Measurements from ENCODE around the gene COL7A1. TPM values are rescaled to one million over a fixed set of nuclear protein-coding genes. Genes with fewer than 3 reads are reported as not detected.
A peak's percentile ranks its signal among the peaks of the same experiment; 100 is the strongest.

The COL7A1 gene
- total RNA-seq, 4 donors from 2014 or later: 159 to 393 (median 199) TPM

DNA sequence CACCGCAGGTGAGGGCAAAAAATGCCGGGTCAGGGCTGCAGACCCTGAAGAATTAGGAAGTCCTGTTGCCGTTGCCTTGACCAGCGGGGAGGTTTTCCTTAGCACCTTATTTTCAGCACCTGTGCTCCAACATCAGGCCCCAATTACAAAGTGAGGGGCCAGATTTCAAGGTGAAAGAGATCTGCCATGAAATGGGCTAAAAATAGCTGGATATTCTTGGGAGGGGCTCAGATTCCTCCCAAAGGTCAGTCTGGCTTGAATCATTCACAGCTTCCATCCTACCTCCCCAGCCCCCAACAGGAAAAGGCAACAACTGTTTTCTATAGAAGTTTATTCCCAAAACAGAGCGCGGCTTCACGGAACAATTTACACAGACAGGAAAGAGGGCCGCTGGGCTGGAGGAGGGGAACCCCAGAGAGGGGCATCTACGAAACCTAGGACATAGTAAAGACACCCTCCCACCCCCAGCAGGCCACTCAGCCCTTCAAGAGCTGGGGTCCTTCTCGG lies 41.1 kb upstream of the COL7A1 start:
- 51 to 53% methylated on average over 9 to 10 of the region's 10 CpGs for WGBS, 2 donors
- intact Hi-C loops (cut with DNase I; ENCODE audit: low total_unique reads): no loop called here
- no peak for DNase-seq (ENCODE audit: low spot score in 2 of 2)
- TF ChIP-seq, protein P1, sequence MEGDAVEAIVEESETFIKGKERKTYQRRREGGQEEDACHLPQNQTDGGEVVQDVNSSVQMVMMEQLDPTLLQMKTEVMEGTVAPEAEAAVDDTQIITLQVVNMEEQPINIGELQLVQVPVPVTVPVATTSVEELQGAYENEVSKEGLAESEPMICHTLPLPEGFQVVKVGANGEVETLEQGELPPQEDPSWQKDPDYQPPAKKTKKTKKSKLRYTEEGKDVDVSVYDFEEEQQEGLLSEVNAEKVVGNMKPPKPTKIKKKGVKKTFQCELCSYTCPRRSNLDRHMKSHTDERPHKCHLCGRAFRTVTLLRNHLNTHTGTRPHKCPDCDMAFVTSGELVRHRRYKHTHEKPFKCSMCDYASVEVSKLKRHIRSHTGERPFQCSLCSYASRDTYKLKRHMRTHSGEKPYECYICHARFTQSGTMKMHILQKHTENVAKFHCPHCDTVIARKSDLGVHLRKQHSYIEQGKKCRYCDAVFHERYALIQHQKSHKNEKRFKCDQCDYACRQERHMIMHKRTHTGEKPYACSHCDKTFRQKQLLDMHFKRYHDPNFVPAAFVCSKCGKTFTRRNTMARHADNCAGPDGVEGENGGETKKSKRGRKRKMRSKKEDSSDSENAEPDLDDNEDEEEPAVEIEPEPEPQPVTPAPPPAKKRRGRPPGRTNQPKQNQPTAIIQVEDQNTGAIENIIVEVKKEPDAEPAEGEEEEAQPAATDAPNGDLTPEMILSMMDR (IDR thresholded peaks at IDR 0.05): no peak
- no peak for TF ChIP-seq POLR2A (IDR thresholded peaks at IDR 0.05)
- H3K4me3 ChIP-seq (ENCODE audit: low read depth, poor library complexity, severe bottlenecking): no peak overlapping the region

- peak; percentile 94 to 99 for DNase-seq (ENCODE audit: low spot score in 2 of 2)
Measured at GRCh38 chr3:48635222-48636021, 40.3 kb upstream of the COL7A1 start, which contains the start of gene SLC26A6. SLC26A6 (minus strand) TSS chr3:48635461; CDS start chr3:48635393, 68 bp downstream.

DNA sequence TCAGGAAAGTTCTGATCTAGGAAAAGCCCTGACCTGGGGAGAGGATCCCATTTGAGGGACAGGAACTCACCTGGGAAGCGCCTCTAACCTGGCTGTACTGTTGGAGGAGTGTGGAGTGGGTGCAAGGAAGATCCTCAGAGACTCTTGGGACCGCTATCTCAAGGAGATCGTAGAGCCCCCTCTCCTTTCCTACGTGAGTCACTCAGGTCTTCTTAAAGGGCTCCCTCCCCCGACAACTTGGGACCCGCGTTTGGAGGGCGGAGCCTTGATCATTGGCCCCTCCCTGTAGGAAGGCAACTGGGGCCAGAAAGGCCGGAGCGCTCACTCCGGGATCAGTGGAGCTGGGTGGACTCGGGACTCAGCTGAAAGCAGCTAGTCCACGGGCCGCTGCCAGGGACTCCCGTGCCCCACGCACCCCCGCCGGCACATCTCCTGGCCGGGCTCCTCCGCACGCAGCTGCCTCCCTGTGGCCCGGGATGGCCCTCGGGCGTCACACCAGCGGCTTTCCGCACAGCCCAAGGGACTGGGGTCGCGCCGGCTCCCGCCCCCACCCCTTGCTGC lies 39.6 kb upstream of the COL7A1 start:
- WGBS, 2 donors: 3 to 10% methylated on average over 8 to 23 of the region's 30 CpGs
- no peak for DNase-seq (ENCODE audit: low spot score in 2 of 2)
- TF ChIP-seq POLR2A (IDR thresholded peaks at IDR 0.05): no peak
- TF ChIP-seq, protein P1 (IDR thresholded peaks at IDR 0.05): no peak
- H3K4me3 ChIP-seq (ENCODE audit: low read depth, poor library complexity, severe bottlenecking): peak overlapping the region; percentile 69
- intact Hi-C loops (cut with DNase I; ENCODE audit: low total_unique reads): no loop called here

More at GRCh38 chr3:48635222-48636021, 40.3 kb upstream of the COL7A1 start, which contains the start of gene SLC26A6:
- intact Hi-C loops (cut with DNase I; ENCODE audit: low total_unique reads): no loop called here
- 1% methylated on average over 30 to 39 of the region's 68 CpGs for WGBS, 2 donors
- TF ChIP-seq, protein P1 (IDR thresholded peaks at IDR 0.05): peak in 1 of 3 donors; percentile 10
- no peak for TF ChIP-seq POLR2A (IDR thresholded peaks at IDR 0.05)
- peak within 1 kb of the TSS; percentile 69 for H3K4me3 ChIP-seq (ENCODE audit: low read depth, poor library complexity, severe bottlenecking)

DNA sequence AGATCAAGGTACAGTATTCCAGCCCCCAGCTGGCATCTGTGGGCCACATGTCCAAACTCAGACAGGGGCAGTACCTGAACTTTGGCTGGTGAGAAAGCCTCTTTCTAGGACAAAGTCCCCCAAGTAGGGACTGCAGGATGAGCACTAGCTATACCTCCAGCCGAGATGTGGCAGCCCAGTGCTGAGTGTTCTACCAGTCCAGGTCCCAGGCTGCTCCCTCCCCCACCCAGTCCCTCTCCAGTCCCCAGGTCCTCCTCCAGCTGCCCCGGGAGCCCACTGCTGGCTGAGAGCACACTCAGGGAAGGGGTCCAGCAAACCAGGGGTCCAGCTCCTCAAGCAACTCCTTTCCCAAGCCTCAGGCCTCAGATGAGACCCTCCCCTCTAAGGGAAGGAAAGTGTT lies 38.6 kb upstream of the COL7A1 start:
- 96 to 100% methylated on average over 1 to 2 of the region's 2 CpGs for WGBS, 2 donors
- intact Hi-C loops (cut with DNase I; ENCODE audit: low total_unique reads): no loop called here
- DNase-seq (ENCODE audit: low spot score in 2 of 2): no peak
- H3K4me3 ChIP-seq (ENCODE audit: low read depth, poor library complexity, severe bottlenecking): no peak overlapping the region
- no peak for TF ChIP-seq POLR2A (IDR thresholded peaks at IDR 0.05)
- TF ChIP-seq, protein P1 (IDR thresholded peaks at IDR 0.05): no peak

DNA sequence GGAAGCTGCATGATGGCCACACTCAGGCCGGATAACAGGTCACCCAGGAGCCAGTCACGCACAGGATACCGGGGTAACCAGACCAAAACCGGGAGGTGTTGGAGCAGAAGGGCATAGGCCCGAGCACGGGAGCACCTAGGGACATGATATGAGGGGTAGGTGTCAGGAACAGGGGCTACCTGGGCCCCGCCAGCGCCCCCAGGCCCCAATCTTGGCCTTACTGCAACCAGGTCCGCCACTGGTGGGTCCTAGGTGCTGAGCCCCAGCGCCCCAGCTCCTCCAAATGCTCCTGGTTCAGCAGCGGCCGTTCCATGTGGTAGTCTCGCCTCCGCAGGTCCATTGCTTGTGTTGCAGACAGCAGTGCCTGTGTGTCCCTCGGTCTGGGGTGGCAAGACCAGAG lies 38.1 kb upstream of the COL7A1 start:
- TF ChIP-seq, protein P1 (IDR thresholded peaks at IDR 0.05): no peak
- no peak for TF ChIP-seq POLR2A (IDR thresholded peaks at IDR 0.05)
- DNase-seq (ENCODE audit: low spot score in 2 of 2): no peak
- intact Hi-C loops (cut with DNase I; ENCODE audit: low total_unique reads): no loop called here
- no peak overlapping the region for H3K4me3 ChIP-seq (ENCODE audit: low read depth, poor library complexity, severe bottlenecking)
- WGBS, 2 donors: 92 to 93% methylated on average over 15 of the region's 15 CpGs
